SK-N-SH (cell line): ENCODE results near the gene FTSJ1. TPM values are rescaled to one million over a fixed set of nuclear protein-coding genes. Genes with fewer than 3 reads are reported as not detected.

Experiments used
- CTCF ChIA-PET: fragments of 300-600, 350-600 bp; formaldehyde crosslinking; extraction: SDS; loops from one replicate; lab custom pipeline; 2021; lab: Yijun Ruan, JAX
- POLR2A ChIA-PET: fragments of 350-600 bp; sonication (Branson Sonifier 250); formaldehyde crosslinking; extraction: SDS; loops from one replicate; lab custom pipeline; 2020; ENCODE audit warnings: antibody characterized with exemption, inconsistent platforms; lab: Yijun Ruan, JAX
- DNase-seq: peaks from one replicate; pipeline ENCODE4 v3.0.0; 2012
- H2AFZ ChIP-seq: fragments of 200-600 bp; sonication (generic); 2 replicates; pipeline ENCODE4 v1.8.1; 2016; ENCODE audit warnings: antibody characterized with exemption, mild to moderate bottlenecking, low read depth
- H3F3A ChIP-seq: fragments of 200-600 bp; sonication (generic); replicated peaks from 2 replicates; pipeline ENCODE3; 2016; ENCODE audit warnings: antibody characterized with exemption, mild to moderate bottlenecking; ENCODE audit not compliant: insufficient read depth
- H3K27ac ChIP-seq, 2 experiments: fragments of 200-500 bp in 1 of 2; fragments of 200-600 bp in 1 of 2; sonication (Bioruptor generic) in 1 of 2; sonication (generic), shearing (Covaris generic) in 1 of 2; 2 replicates each; pipeline versions ENCODE4 v1.5.1 to v1.6.1; 2014 to 2016; ENCODE audit warnings: low read depth in 2 of 2, inconsistent platforms in 1 of 2, low read length in 1 of 2, mild to moderate bottlenecking in 1 of 2, mixed read lengths in 1 of 2
- H3K27me3 ChIP-seq: fragments of 200-600 bp; sonication (generic), shearing (Covaris generic); 2 replicates; pipeline ENCODE4 v1.6.1; 2016; ENCODE audit warnings: mixed run types; ENCODE audit not compliant: insufficient read depth
- H3K36me3 ChIP-seq, 2 experiments: fragments of 200-500 bp in 1 of 2; fragments of 200-600 bp in 1 of 2; sonication (Bioruptor generic) in 1 of 2; sonication (generic) in 1 of 2; replicated peaks in 1 of 2; 2 replicates each; pipeline versions ENCODE3 to v1.5.1; 2014 to 2016; ENCODE audit warnings: low read length in 1 of 2, mild to moderate bottlenecking in 1 of 2; ENCODE audit not compliant: insufficient read depth in 2 of 2, control insufficient read depth in 1 of 2
- H3K4me1 ChIP-seq, 2 experiments: fragments of 200-500 bp in 1 of 2; fragments of 200-600 bp in 1 of 2; sonication (Bioruptor generic) in 1 of 2; sonication (generic), shearing (Covaris generic) in 1 of 2; 2 replicates each; pipeline versions ENCODE4 v1.5.1 to v1.6.1; 2014 to 2016; ENCODE audit warnings: low read depth in 1 of 2, low read length in 1 of 2, mixed run types in 1 of 2; ENCODE audit not compliant: insufficient read depth in 2 of 2, control insufficient read depth in 1 of 2
- H3K4me2 ChIP-seq: fragments of 200-600 bp; sonication (generic), shearing (Covaris generic); 2 replicates; pipeline ENCODE4 v1.6.1; 2017; ENCODE audit warnings: mixed run types
- H3K4me3 ChIP-seq, 2 experiments: fragments of 200-500 bp in 1 of 2; fragments of 200-600 bp in 1 of 2; sonication (Bioruptor generic) in 1 of 2; sonication (generic), shearing (Covaris generic) in 1 of 2; 2 replicates each; pipeline versions ENCODE4 v1.5.1 to v1.8.1; 2014 to 2016; ENCODE audit warnings: low read depth in 2 of 2, inconsistent platforms in 1 of 2, low read length in 1 of 2, mild to moderate bottlenecking in 1 of 2, mixed read lengths in 1 of 2, moderate library complexity in 1 of 2
- H3K79me2 ChIP-seq: fragments of 200-600 bp; sonication (generic); 2 replicates; pipeline ENCODE4 v1.8.1; 2017; ENCODE audit warnings: mild to moderate bottlenecking; ENCODE audit not compliant: insufficient read depth
- H3K9ac ChIP-seq: fragments of 200-600 bp; sonication (generic); 2 replicates; pipeline ENCODE4 v1.6.1; 2017; ENCODE audit warnings: mixed run types
- H3K9me2 ChIP-seq: fragments of 200-600 bp; sonication (generic); 2 replicates; pipeline ENCODE4 v1.6.1; 2017; ENCODE audit warnings: mixed run types
- H3K9me3 ChIP-seq: fragments of 200-600 bp; sonication (generic); 2 replicates; pipeline ENCODE4 v1.6.1; 2017; ENCODE audit warnings: mixed run types, mild to moderate bottlenecking, moderate library complexity
- H4K20me1 ChIP-seq: fragments of 200-600 bp; sonication (generic); 2 replicates; pipeline ENCODE4 v1.6.1; 2017; ENCODE audit warnings: mild to moderate bottlenecking, mixed run types; ENCODE audit not compliant: insufficient read depth
- CHD2 ChIP-seq: fragments of 150-350 bp; IDR thresholded peaks from 2 replicates; pipeline ENCODE4 v1.6.1; 2018; ENCODE audit warnings: low read length; ENCODE audit not compliant: partially characterized antibody
- ELF1 ChIP-seq: IDR thresholded peaks from 2 replicates; pipeline ENCODE4 v1.4.0; 2012
- EP300 ChIP-seq, 2 experiments: IDR thresholded peaks; 2 replicates each; pipeline versions ENCODE4 v1.4.0 to v1.6.1; 2012; ENCODE audit warnings: borderline replicate concordance in 1 of 2, low read depth in 1 of 2, low read length in 1 of 2
- GABPA ChIP-seq: IDR thresholded peaks from 2 replicates; pipeline ENCODE4 v1.4.0; 2012; ENCODE audit warnings: low read depth, mild to moderate bottlenecking
- GATA2 ChIP-seq: sonication (generic); formaldehyde crosslinking; IDR thresholded peaks from 2 replicates; pipeline ENCODE4 v1.5.0; 2020; ENCODE audit warnings: mild to moderate bottlenecking, missing genetic modification reagents
- NRF1 ChIP-seq: IDR thresholded peaks from 2 replicates; pipeline ENCODE4 v1.6.1; 2012; ENCODE audit warnings: low read depth, mild to moderate bottlenecking, low read length
- RAD21 ChIP-seq: IDR thresholded peaks from 2 replicates; pipeline ENCODE4 v1.6.1; 2012; ENCODE audit warnings: mild to moderate bottlenecking, low read length
- RXRA ChIP-seq: IDR thresholded peaks from 2 replicates; pipeline ENCODE4 v1.4.0; 2012; ENCODE audit warnings: low read depth, mild to moderate bottlenecking, borderline replicate concordance
- SIN3A ChIP-seq: IDR thresholded peaks from 2 replicates; pipeline ENCODE4 v1.6.1; 2012; ENCODE audit warnings: low read depth, mild to moderate bottlenecking, low read length, moderate library complexity, borderline replicate concordance
- SMC3 ChIP-seq: IDR thresholded peaks from 2 replicates; pipeline ENCODE4 v1.6.1; 2012; ENCODE audit warnings: low read depth, low read length, improper control_type of control experiment
- TCF12 ChIP-seq: IDR thresholded peaks from 2 replicates; pipeline ENCODE4 v1.4.0; 2012
- TEAD4 ChIP-seq: IDR thresholded peaks from 2 replicates; pipeline ENCODE4 v1.4.0; 2012; ENCODE audit warnings: mild to moderate bottlenecking, borderline replicate concordance; ENCODE audit not compliant: insufficient read depth
- WGBS: methylation state at CpG from one replicate; pipeline ENCODE4 v1.1.6; 2017; ENCODE audit warnings: low lambda C conversion rate; 5-methylcytosine and 5-hydroxymethylcytosine counted together
- polyA plus RNA-seq, 3 experiments: library from polyadenylated mRNA; depleted of rRNA; stranded (reverse); fragments of >200 nt; gene quantifications; 2 replicates each; pipeline ENCODE4 v1.2.3, GENCODE V29; 2012
- TF ChIP-seq, protein P1 (sequence below): fragments of 200-600 bp; sonication (generic); IDR thresholded peaks from 2 replicates; pipeline ENCODE4 v1.6.1; 2017; ENCODE audit warnings: antibody characterized with exemption, mild to moderate bottlenecking, moderate library complexity
- TF ChIP-seq, protein P2 (sequence below): IDR thresholded peaks from 2 replicates; pipeline ENCODE4 v1.4.0; 2012; ENCODE audit warnings: low read depth
- TF ChIP-seq, protein P3 (sequence below): fragments of 150-350 bp; IDR thresholded peaks from 2 replicates; pipeline ENCODE4 v1.6.1; 2017; ENCODE audit warnings: antibody characterized with exemption, low read length, low read depth, borderline replicate concordance
- TF ChIP-seq, protein P4 (sequence below): IDR thresholded peaks from 2 replicates; pipeline ENCODE4 v1.4.0; 2012; ENCODE audit warnings: low read depth, borderline replicate concordance
- TF ChIP-seq, protein P5 (sequence below): fragments of 150-350 bp; IDR thresholded peaks from 2 replicates; pipeline ENCODE4 v1.6.1; 2016; ENCODE audit warnings: mild to moderate bottlenecking, low read depth, low read length
- TF ChIP-seq, protein P6 (sequence below): IDR thresholded peaks from 2 replicates; pipeline ENCODE4; 2012

Gene FTSJ1
- polyA plus RNA-seq, 1 of the 3 experiments (the other 2 are of a cell fraction): 34.1 TPM

DNA sequence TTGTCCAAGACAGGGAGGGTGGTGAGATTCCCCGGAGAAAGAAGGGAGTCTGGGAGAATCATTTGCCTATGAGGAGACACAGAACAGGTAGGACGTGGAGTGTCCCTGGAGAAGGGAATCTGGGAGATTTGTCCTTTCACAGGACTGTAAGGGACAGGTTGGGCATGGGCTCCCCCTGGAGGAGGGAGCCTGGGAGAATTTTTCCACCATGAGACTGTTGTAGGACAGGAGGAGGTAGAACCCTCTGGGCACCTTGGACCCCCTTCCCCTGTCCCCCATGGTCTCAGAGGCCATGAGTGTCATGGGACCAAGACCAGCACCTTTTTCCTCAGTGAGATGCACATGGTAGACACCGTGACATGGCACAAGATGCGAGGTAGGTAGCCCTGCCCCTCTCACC is 35.6 kb downstream of the FTSJ1 start:
- no peak overlapping the region for H3K4me3 ChIP-seq
- POLR2A ChIA-PET: no interaction called here
- peaks cover 0 to 25% of the 10 kb centered on the region in 2 experiments; a peak in 1 of 4 replicates for H3K4me1 ChIP-seq
- H4K20me1 ChIP-seq: no peaks in the 10 kb centered on the region
- H3K27ac ChIP-seq: no peak overlapping the region
- H3K4me2 ChIP-seq: no peak overlapping the region
- H3K9me2 ChIP-seq: no peaks in the 10 kb centered on the region
- no peaks in the 10 kb centered on the region for H3K9me3 ChIP-seq
- WGBS: 13% methylated on average over 2 of the region's 4 CpGs
- H3K79me2 ChIP-seq: no peaks in the 10 kb centered on the region
- H2AFZ ChIP-seq: no peak overlapping the region
- DNase-seq: peak; percentile 45
- H3K27me3 ChIP-seq: no peaks in the 10 kb centered on the region
- H3K9ac ChIP-seq: no peak overlapping the region
- H3F3A ChIP-seq: no peaks in the 10 kb centered on the region
- H3K36me3 ChIP-seq: no peaks in the 10 kb centered on the region
- CTCF ChIA-PET: no interaction called here
- TF ChIP-seq SMC3: peak; percentile 39
- TF ChIP-seq ELF1: no peak
- TF ChIP-seq RAD21: peak; percentile 57
- TF ChIP-seq, protein P1, sequence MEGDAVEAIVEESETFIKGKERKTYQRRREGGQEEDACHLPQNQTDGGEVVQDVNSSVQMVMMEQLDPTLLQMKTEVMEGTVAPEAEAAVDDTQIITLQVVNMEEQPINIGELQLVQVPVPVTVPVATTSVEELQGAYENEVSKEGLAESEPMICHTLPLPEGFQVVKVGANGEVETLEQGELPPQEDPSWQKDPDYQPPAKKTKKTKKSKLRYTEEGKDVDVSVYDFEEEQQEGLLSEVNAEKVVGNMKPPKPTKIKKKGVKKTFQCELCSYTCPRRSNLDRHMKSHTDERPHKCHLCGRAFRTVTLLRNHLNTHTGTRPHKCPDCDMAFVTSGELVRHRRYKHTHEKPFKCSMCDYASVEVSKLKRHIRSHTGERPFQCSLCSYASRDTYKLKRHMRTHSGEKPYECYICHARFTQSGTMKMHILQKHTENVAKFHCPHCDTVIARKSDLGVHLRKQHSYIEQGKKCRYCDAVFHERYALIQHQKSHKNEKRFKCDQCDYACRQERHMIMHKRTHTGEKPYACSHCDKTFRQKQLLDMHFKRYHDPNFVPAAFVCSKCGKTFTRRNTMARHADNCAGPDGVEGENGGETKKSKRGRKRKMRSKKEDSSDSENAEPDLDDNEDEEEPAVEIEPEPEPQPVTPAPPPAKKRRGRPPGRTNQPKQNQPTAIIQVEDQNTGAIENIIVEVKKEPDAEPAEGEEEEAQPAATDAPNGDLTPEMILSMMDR: peak; percentile 46

DNA sequence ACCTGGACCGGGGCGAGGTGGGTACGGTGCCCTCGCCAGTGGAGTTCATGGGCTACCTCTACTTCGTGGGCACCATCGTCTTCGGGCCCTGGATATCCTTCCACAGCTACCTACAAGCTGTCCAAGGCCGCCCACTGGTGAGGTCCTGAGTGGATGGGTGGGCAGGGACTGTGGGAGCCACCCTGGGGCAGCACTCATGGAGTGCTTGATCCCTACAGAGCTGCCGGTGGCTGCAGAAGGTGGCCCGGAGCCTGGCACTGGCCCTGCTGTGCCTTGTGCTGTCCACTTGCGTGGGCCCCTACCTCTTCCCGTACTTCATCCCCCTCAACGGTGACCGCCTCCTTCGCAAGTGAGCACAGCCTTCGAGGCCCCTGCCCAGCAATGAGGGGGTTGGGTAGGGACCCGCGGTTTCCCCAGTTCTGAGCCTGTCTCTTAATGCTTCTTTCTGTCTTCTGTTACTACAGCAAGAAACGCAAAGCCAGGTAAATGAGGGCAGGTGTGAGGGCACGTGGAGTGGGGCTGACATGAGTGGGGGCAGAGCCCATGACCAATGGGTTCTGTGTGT is 36.5 kb downstream of the FTSJ1 start:
- Histone ChIP-seq H3K4me3 (no peak overlapping the region), H3K9me2 (no peaks in the 10 kb centered on the region), H3K27me3 (no peaks in the 10 kb centered on the region), H3K9ac (no peak overlapping the region), H4K20me1 (no peaks in the 10 kb centered on the region), H3K4me2 (no peak overlapping the region), H2AFZ (no peak overlapping the region), H3K27ac (no peak overlapping the region), H3K9me3 (no peaks in the 10 kb centered on the region), H3K36me3 (no peaks in the 10 kb centered on the region), H3K79me2 (no peaks in the 10 kb centered on the region), H3K4me1 (peaks cover 0 to 25% of the 10 kb centered on the region in 2 experiments; a peak in 1 of 4 replicates), H3F3A (no peaks in the 10 kb centered on the region)
- CTCF ChIA-PET: no interaction called here
- no peak for DNase-seq
- POLR2A ChIA-PET: no interaction called here
- 55% methylated on average over 16 of the region's 20 CpGs for WGBS
- TF ChIP-seq GATA2 (CRISPR knock-in tag) (no peak), RXRA (no peak), SIN3A (no peak), CHD2 (no peak), TEAD4 (no peak), GABPA (no peak), EP300 (IDR thresholded peaks at IDR 0.05; ENCODE audit: borderline replicate concordance in 1 of 2, low read depth in 1 of 2, low read length in 1 of 2) (no peak), NRF1 (no peak), TCF12 (no peak), ELF1 (no peak)
- TF ChIP-seq, protein P2, sequence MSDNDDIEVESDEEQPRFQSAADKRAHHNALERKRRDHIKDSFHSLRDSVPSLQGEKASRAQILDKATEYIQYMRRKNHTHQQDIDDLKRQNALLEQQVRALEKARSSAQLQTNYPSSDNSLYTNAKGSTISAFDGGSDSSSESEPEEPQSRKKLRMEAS: no peak
- TF ChIP-seq, protein P3, sequence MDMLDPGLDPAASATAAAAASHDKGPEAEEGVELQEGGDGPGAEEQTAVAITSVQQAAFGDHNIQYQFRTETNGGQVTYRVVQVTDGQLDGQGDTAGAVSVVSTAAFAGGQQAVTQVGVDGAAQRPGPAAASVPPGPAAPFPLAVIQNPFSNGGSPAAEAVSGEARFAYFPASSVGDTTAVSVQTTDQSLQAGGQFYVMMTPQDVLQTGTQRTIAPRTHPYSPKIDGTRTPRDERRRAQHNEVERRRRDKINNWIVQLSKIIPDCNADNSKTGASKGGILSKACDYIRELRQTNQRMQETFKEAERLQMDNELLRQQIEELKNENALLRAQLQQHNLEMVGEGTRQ: no peak
- TF ChIP-seq, protein P4, sequence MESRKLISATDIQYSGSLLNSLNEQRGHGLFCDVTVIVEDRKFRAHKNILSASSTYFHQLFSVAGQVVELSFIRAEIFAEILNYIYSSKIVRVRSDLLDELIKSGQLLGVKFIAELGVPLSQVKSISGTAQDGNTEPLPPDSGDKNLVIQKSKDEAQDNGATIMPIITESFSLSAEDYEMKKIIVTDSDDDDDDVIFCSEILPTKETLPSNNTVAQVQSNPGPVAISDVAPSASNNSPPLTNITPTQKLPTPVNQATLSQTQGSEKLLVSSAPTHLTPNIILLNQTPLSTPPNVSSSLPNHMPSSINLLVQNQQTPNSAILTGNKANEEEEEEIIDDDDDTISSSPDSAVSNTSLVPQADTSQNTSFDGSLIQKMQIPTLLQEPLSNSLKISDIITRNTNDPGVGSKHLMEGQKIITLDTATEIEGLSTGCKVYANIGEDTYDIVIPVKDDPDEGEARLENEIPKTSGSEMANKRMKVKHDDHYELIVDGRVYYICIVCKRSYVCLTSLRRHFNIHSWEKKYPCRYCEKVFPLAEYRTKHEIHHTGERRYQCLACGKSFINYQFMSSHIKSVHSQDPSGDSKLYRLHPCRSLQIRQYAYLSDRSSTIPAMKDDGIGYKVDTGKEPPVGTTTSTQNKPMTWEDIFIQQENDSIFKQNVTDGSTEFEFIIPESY: no peak
- TF ChIP-seq, protein P1: no peak
- TF ChIP-seq, protein P5, sequence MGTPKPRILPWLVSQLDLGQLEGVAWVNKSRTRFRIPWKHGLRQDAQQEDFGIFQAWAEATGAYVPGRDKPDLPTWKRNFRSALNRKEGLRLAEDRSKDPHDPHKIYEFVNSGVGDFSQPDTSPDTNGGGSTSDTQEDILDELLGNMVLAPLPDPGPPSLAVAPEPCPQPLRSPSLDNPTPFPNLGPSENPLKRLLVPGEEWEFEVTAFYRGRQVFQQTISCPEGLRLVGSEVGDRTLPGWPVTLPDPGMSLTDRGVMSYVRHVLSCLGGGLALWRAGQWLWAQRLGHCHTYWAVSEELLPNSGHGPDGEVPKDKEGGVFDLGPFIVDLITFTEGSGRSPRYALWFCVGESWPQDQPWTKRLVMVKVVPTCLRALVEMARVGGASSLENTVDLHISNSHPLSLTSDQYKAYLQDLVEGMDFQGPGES: no peak
- TF ChIP-seq, protein P6, sequence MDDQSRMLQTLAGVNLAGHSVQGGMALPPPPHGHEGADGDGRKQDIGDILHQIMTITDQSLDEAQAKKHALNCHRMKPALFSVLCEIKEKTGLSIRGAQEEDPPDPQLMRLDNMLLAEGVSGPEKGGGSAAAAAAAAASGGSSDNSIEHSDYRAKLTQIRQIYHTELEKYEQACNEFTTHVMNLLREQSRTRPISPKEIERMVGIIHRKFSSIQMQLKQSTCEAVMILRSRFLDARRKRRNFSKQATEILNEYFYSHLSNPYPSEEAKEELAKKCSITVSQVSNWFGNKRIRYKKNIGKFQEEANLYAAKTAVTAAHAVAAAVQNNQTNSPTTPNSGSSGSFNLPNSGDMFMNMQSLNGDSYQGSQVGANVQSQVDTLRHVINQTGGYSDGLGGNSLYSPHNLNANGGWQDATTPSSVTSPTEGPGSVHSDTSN: no peak
